B cell (primary cell): ENCODE results near the gene SDK1. TPM values are rescaled to one million over a fixed set of nuclear protein-coding genes. Genes with fewer than 3 reads are reported as not detected.

Source experiments
- ATAC-seq: fragments of 200-7000 bp; cut with Tn5 transposase; one replicate; pipeline ENCODE4 v1.10.0; 2021; ENCODE audit warnings: low read depth, mild to moderate bottlenecking, moderate number of reproducible peaks, moderate library complexity
- CTCF ChIA-PET: fragments of 350-600 bp; sonication (Branson Sonifier 250); formaldehyde crosslinking; loops from one replicate; lab custom pipeline; 2021; ENCODE audit warnings: antibody characterized with exemption, inconsistent platforms; lab: Charles Lee
- POLR2A ChIA-PET: fragments of 350-600 bp; sonication (Branson Sonifier 250); formaldehyde crosslinking; loops from one replicate; lab custom pipeline; 2021; ENCODE audit warnings: antibody characterized with exemption; lab: Charles Lee
- DNase-seq: peaks from one replicate; pipeline ENCODE4 v3.0.0; 2013
- H2AFZ ChIP-seq: 2 replicates; pipeline ENCODE4 v1.6.1; 2012; ENCODE audit warnings: mild to moderate bottlenecking, low read depth, low read length; ENCODE audit not compliant: insufficient read depth, poor library complexity, severe bottlenecking
- H3K27ac ChIP-seq, 2 donors: 1 replicate in 1 of 2; 2 replicates in 1 of 2; pipeline ENCODE4 v1.5.1; 2012 to 2013; ENCODE audit warnings: low read length in 2 of 2, mild to moderate bottlenecking in 2 of 2, moderate library complexity in 1 of 2
- H3K27me3 ChIP-seq, 4 experiments: fragments of 200-600 bp in 1 of 4; sonication (generic) in 1 of 4; replicated peaks in 1 of 4; 1 replicate in 2 of 4; 2 replicates in 2 of 4; pipeline versions ENCODE4 v1.6.1 to v1.7.0; 2013 to 2016; ENCODE audit warnings: low read length in 3 of 4, mild to moderate bottlenecking in 2 of 4, mixed read lengths in 1 of 4, moderate library complexity in 1 of 4; ENCODE audit not compliant: insufficient read depth in 4 of 4, control insufficient read depth in 3 of 4; ENCODE audit errors: control extremely low read depth in 1 of 4
- H3K36me3 ChIP-seq, 2 experiments: replicated peaks in 1 of 2; 1 replicate in 1 of 2; 2 replicates in 1 of 2; pipeline versions ENCODE4 v1.6.1 to v1.7.1; 2013; ENCODE audit warnings: low read length in 1 of 2; ENCODE audit not compliant: insufficient read depth in 2 of 2, control insufficient read depth in 1 of 2; ENCODE audit errors: control extremely low read depth in 1 of 2, extremely low read depth in 1 of 2
- H3K4me1 ChIP-seq, 2 donors: fragments of 200-600 bp in 1 of 2; sonication (generic) in 1 of 2; 1 replicate in 1 of 2; 2 replicates in 1 of 2; pipeline versions ENCODE4 v1.5.1 to v1.6.1; 2013 to 2017; ENCODE audit warnings: low read length in 2 of 2; ENCODE audit not compliant: control insufficient read depth in 2 of 2, insufficient read depth in 2 of 2
- H3K4me2 ChIP-seq: replicated peaks from 2 replicates; pipeline ENCODE3; 2012; ENCODE audit warnings: mild to moderate bottlenecking, low read depth, low read length; ENCODE audit not compliant: poor library complexity, severe bottlenecking
- H3K4me3 ChIP-seq, 5 experiments: fragments of 200-600 bp in 1 of 5; sonication (generic) in 1 of 5; 1 replicate in 3 of 5; 2 replicates in 2 of 5; pipeline versions ENCODE4 v1.5.1 to v1.7.0; 2011 to 2016; ENCODE audit warnings: low read length in 4 of 5, mild to moderate bottlenecking in 4 of 5, low read depth in 2 of 5, control low read depth in 1 of 5, moderate library complexity in 1 of 5; ENCODE audit not compliant: insufficient read depth in 1 of 5; ENCODE audit errors: control extremely low read depth in 1 of 5, extremely low read depth in 1 of 5
- H3K79me2 ChIP-seq: fragments of 200-600 bp; sonication (generic); one replicate; pipeline ENCODE4 v1.6.0; 2016; ENCODE audit warnings: low read length; ENCODE audit not compliant: control insufficient read depth, insufficient read depth
- H3K9ac ChIP-seq: fragments of 200-600 bp; sonication (generic); 2 replicates; pipeline ENCODE4 v1.6.1; 2017; ENCODE audit warnings: mild to moderate bottlenecking, low read length, moderate library complexity
- H3K9me3 ChIP-seq, 3 donors: one replicate each; pipeline versions ENCODE4 v1.6.1 to v1.7.1; 2013; ENCODE audit warnings: low read length in 2 of 3; ENCODE audit not compliant: control insufficient read depth in 2 of 3, insufficient read depth in 1 of 3; ENCODE audit errors: control extremely low read depth in 1 of 3
- H4K20me1 ChIP-seq: 2 replicates; pipeline ENCODE4 v1.6.0; 2012; ENCODE audit warnings: mild to moderate bottlenecking, low read length; ENCODE audit not compliant: insufficient read depth, control insufficient read depth, poor library complexity, severe bottlenecking
- H3K27ac Mint-ChIP-seq: one replicate; pipeline ENCODE4 v1.8.0; 2021; ENCODE audit warnings: mixed read lengths
- H3K27me3 Mint-ChIP-seq: one replicate; pipeline ENCODE4 v1.8.0; 2021; ENCODE audit warnings: mixed read lengths
- H3K4me1 Mint-ChIP-seq: one replicate; pipeline ENCODE4 v1.8.0; 2021; ENCODE audit warnings: mixed read lengths
- H3K4me3 Mint-ChIP-seq: one replicate; pipeline ENCODE4 v1.8.0; 2021; ENCODE audit warnings: mixed read lengths
- H3K9me3 Mint-ChIP-seq: one replicate; pipeline ENCODE4 v1.8.0; 2022; ENCODE audit warnings: mixed read lengths; ENCODE audit not compliant: insufficient read depth
- EZH2 ChIP-seq: IDR thresholded peaks from 2 replicates; pipeline ENCODE4 v1.6.1; 2012; ENCODE audit warnings: borderline replicate concordance, low read depth, mild to moderate bottlenecking, moderate library complexity, low read length; ENCODE audit not compliant: insufficient read depth, poor library complexity, severe bottlenecking
- WGBS: methylation state at CpG from one replicate; pipeline ENCODE4 v1.1.5; 2013; ENCODE audit warnings: missing lambda C conversion rate; ENCODE audit not compliant: insufficient coverage; 5-methylcytosine and 5-hydroxymethylcytosine counted together
- intact Hi-C: fragments of 100-400 bp; cut with micrococcal nuclease; formaldehyde crosslinking; loops from one replicate; pipeline ENCODE4 v1.10.0; 2022
- polyA plus RNA-seq: library from polyadenylated mRNA; depleted of rRNA; stranded (reverse); fragments of >200 nt; gene quantifications from 2 replicates; pipeline ENCODE4 v1.2.3, GENCODE V29; 2012
- total RNA-seq, 2 donors: library from RNA; stranded (reverse); fragments of 120-200 nt in 1 of 2; gene quantifications; 1 replicate in 1 of 2; 2 replicates in 1 of 2; pipeline versions ENCODE4 v1.2.3 to v1.2.4, GENCODE V29; 2013 to 2022
- TF ChIP-seq, protein P1 (sequence below): fragments of 200-600 bp; IDR thresholded peaks from one replicate; pipeline ENCODE4 v1.8.0; 2022; ENCODE audit warnings: antibody characterized with exemption, mild to moderate bottlenecking

SDK1 gene
- total and polyA plus RNA-seq, 2 donors (not counting 1 experiment from before 2014, with no cell fraction given): 0.73 to 2.0 TPM

DNA sequence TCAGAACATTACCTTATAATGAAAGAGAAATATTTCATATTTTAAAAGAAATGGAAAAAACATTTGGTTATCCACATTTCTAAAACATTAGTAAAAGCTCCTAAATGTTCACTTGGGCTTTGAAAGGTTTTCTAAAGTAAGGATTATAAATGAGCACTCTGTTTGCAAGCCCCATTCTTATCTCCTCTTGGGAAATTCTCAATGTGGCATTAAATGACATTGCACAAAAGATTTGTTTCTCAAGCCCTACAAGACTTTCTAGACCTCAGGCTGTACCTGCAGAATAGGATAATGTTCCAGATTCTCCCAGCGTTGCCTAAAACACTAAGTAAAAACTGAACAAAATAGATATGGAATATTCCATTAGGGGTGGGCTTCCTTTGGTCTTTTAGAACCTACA is 723.1 kb downstream of the SDK1 start:
- no peak overlapping the region for H2AFZ ChIP-seq
- H3K36me3 ChIP-seq: no peaks in the 10 kb centered on the region
- Mint-ChIP-seq H3K27ac (no peak overlapping the region), H3K9me3 (no peaks in the 10 kb centered on the region), H3K4me3 (no peak overlapping the region), H3K27me3 (peaks cover 8% of the 10 kb centered on the region), H3K4me1 (no peaks in the 10 kb centered on the region)
- ChIA-PET CTCF (no interaction called here), POLR2A (no interaction called here)
- peaks cover 0 to 23% (median 5%) of the 10 kb centered on the region in 3 donors for H3K9me3 ChIP-seq
- H3K27me3 ChIP-seq: no peaks in the 10 kb centered on the region
- H3K4me1 ChIP-seq: no peaks in the 10 kb centered on the region
- H3K79me2 ChIP-seq: no peaks in the 10 kb centered on the region
- H3K4me3 ChIP-seq: no peak overlapping the region
- no peak for TF ChIP-seq EZH2
- TF ChIP-seq, protein P1, sequence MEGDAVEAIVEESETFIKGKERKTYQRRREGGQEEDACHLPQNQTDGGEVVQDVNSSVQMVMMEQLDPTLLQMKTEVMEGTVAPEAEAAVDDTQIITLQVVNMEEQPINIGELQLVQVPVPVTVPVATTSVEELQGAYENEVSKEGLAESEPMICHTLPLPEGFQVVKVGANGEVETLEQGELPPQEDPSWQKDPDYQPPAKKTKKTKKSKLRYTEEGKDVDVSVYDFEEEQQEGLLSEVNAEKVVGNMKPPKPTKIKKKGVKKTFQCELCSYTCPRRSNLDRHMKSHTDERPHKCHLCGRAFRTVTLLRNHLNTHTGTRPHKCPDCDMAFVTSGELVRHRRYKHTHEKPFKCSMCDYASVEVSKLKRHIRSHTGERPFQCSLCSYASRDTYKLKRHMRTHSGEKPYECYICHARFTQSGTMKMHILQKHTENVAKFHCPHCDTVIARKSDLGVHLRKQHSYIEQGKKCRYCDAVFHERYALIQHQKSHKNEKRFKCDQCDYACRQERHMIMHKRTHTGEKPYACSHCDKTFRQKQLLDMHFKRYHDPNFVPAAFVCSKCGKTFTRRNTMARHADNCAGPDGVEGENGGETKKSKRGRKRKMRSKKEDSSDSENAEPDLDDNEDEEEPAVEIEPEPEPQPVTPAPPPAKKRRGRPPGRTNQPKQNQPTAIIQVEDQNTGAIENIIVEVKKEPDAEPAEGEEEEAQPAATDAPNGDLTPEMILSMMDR: no peak
- no peak overlapping the region for H3K4me2 ChIP-seq
- no peak overlapping the region for H3K9ac ChIP-seq
- no peaks in the 10 kb centered on the region for H4K20me1 ChIP-seq
- no peak overlapping the region for H3K27ac ChIP-seq
- intact Hi-C loops: no loop called here
- DNase-seq (no peak), ATAC-seq (no peak)
- no CpG with 5 or more reads among the region's 1 CpG for WGBS

DNA sequence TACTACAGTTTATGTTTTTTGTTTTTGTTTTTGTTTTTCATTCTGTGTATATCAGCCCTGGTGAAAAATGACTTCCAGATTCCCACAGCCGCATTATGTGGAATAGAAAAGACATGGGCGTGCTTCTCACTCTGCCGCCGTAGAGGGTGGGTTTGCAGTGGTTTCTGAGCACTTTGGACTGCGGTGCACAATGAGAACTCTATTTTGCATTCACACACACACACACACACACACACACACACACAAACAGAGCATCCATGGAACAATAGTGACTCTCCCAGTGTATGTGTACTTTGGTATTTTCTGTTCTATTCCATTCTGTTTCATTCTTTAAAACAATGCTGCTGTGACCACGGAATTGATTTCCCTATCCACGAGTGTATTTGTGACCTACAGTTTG is 723.8 kb downstream of the SDK1 start:
- Histone ChIP-seq H3K79me2 (no peaks in the 10 kb centered on the region), H3K4me2 (no peak overlapping the region), H3K36me3 (no peaks in the 10 kb centered on the region), H3K9ac (no peak overlapping the region), H3K27ac (no peak overlapping the region), H3K4me3 (no peak overlapping the region), H4K20me1 (no peaks in the 10 kb centered on the region), H3K9me3 (peaks cover 0 to 16% (median 0%) of the 10 kb centered on the region in 3 donors), H3K27me3 (no peaks in the 10 kb centered on the region), H2AFZ (no peak overlapping the region), H3K4me1 (no peaks in the 10 kb centered on the region)
- intact Hi-C loops: no loop called here
- no peak overlapping the region for H3K4me3 Mint-ChIP-seq
- no peaks in the 10 kb centered on the region for H3K4me1 Mint-ChIP-seq
- ChIA-PET POLR2A (no interaction called here), CTCF (no interaction called here)
- H3K27ac Mint-ChIP-seq: no peak overlapping the region
- peaks cover 8% of the 10 kb centered on the region for H3K27me3 Mint-ChIP-seq
- no peak for DNase-seq
- no peaks in the 10 kb centered on the region for H3K9me3 Mint-ChIP-seq
- no peak for ATAC-seq
- TF ChIP-seq, protein P1: no peak
- no peak for TF ChIP-seq EZH2
- WGBS: 66% methylated on average over 2 of the region's 7 CpGs
